HEK293 (cell line): ENCODE data around the gene ITPR2.

Experiments
- CTCF ChIA-PET: fragments of 350-600 bp; formaldehyde crosslinking; extraction: SDS; loops from one replicate; lab custom pipeline; 2021; ENCODE audit warnings: antibody characterized with exemption; lab: Yijun Ruan, JAX
- POLR2A ChIA-PET: fragments of 300-600 bp; formaldehyde crosslinking; extraction: SDS; loops from one replicate; lab custom pipeline; 2020; ENCODE audit warnings: antibody characterized with exemption, inconsistent platforms; lab: Yijun Ruan, JAX
- H3K27ac ChIP-seq: fragments of 200-500 bp; sonication (Bioruptor generic); 2 replicates; pipeline ENCODE4 v1.5.1; 2014; ENCODE audit warnings: low read depth, low read length, control low read depth, inconsistent platforms; ENCODE audit errors: extremely low read depth
- H3K36me3 ChIP-seq, 2 experiments: fragments of 200-500 bp in 1 of 2; sonication (Bioruptor generic) in 1 of 2; 1 replicate in 1 of 2; 2 replicates in 1 of 2; pipeline ENCODE4 v1.5.1; 2014 to 2017; ENCODE audit warnings: inconsistent platforms in 2 of 2, low read length in 2 of 2; ENCODE audit not compliant: control insufficient read depth in 2 of 2, insufficient read depth in 1 of 2
- H3K4me1 ChIP-seq: fragments of 200-500 bp; sonication (Bioruptor generic); 2 replicates; pipeline ENCODE4 v1.5.1; 2014; ENCODE audit warnings: mild to moderate bottlenecking, low read length, inconsistent platforms; ENCODE audit not compliant: control insufficient read depth, insufficient read depth
- H3K4me3 ChIP-seq: 2 replicates; pipeline ENCODE4 v1.5.1; 2011; ENCODE audit warnings: low read depth, mild to moderate bottlenecking, control low read depth, low read length, moderate library complexity
- H3K9me3 ChIP-seq: fragments of 200-500 bp; sonication (Bioruptor generic); 2 replicates; pipeline ENCODE4 v1.5.1; 2014; ENCODE audit warnings: low read depth, low read length, inconsistent platforms; ENCODE audit not compliant: control insufficient read depth, insufficient read depth
- ATF2 ChIP-seq: fragments of 450-650 bp; formaldehyde crosslinking; IDR thresholded peaks from 2 replicates; pipeline ENCODE4 v1.5.1; 2016; ENCODE audit warnings: missing biosample characterization, missing genetic modification characterization, low read depth
- BCL11A ChIP-seq: fragments of 450-650 bp; formaldehyde crosslinking; IDR thresholded peaks from 2 replicates; pipeline ENCODE4 v1.5.1; 2016; ENCODE audit warnings: low read depth, missing biosample characterization, missing genetic modification characterization
- HIC1 ChIP-seq: fragments of 450-650 bp; formaldehyde crosslinking; IDR thresholded peaks from 2 replicates; pipeline ENCODE4 v1.5.1; 2016; ENCODE audit warnings: missing biosample characterization, missing genetic modification characterization
- HOXC10 ChIP-seq: sonication (generic); formaldehyde crosslinking; IDR thresholded peaks from 2 replicates; pipeline ENCODE4 v1.8.1; 2023; ENCODE audit warnings: mild to moderate bottlenecking, missing genetic modification reagents
- KLF1 ChIP-seq: fragments of 450-650 bp; formaldehyde crosslinking; IDR thresholded peaks from 2 replicates; pipeline ENCODE4 v1.5.1; 2016; ENCODE audit warnings: missing biosample characterization, missing genetic modification characterization
- PATZ1 ChIP-seq: fragments of 450-650 bp; formaldehyde crosslinking; IDR thresholded peaks from 2 replicates; pipeline ENCODE4 v1.5.1; 2016; ENCODE audit warnings: missing biosample characterization, missing genetic modification characterization
- SP2 ChIP-seq: fragments of 450-650 bp; formaldehyde crosslinking; IDR thresholded peaks from 2 replicates; pipeline ENCODE4 v1.5.1; 2016; ENCODE audit warnings: missing biosample characterization, missing genetic modification characterization
- SP7 ChIP-seq: fragments of 450-650 bp; formaldehyde crosslinking; IDR thresholded peaks from 2 replicates; pipeline ENCODE4 v1.5.1; 2016; ENCODE audit warnings: missing biosample characterization, missing genetic modification characterization
- YY1 ChIP-seq: fragments of 450-650 bp; formaldehyde crosslinking; IDR thresholded peaks from 2 replicates; pipeline ENCODE4 v1.5.1; 2018; ENCODE audit warnings: missing biosample characterization, missing genetic modification characterization
- ZNF132 ChIP-seq: fragments of 450-650 bp; formaldehyde crosslinking; IDR thresholded peaks from 2 replicates; pipeline ENCODE4 v1.5.1; 2017; ENCODE audit warnings: missing biosample characterization, missing genetic modification characterization, borderline replicate concordance
- ZNF202 ChIP-seq: fragments of 450-650 bp; formaldehyde crosslinking; IDR thresholded peaks from 2 replicates; pipeline ENCODE4 v1.5.1; 2016; ENCODE audit warnings: missing biosample characterization, missing genetic modification characterization, borderline replicate concordance
- ZNF26 ChIP-seq: fragments of 450-650 bp; formaldehyde crosslinking; IDR thresholded peaks from 2 replicates; pipeline ENCODE4 v1.5.1; 2016; ENCODE audit warnings: missing biosample characterization, missing genetic modification characterization
- ZNF362 ChIP-seq: fragments of 450-650 bp; formaldehyde crosslinking; IDR thresholded peaks from 2 replicates; pipeline ENCODE4 v1.5.1; 2016; ENCODE audit warnings: missing biosample characterization, missing genetic modification characterization
- ZNF48 ChIP-seq: fragments of 450-650 bp; formaldehyde crosslinking; IDR thresholded peaks from 2 replicates; pipeline ENCODE4 v1.5.1; 2016; ENCODE audit warnings: missing biosample characterization, missing genetic modification characterization
- ZNF560 ChIP-seq: fragments of 450-650 bp; formaldehyde crosslinking; IDR thresholded peaks from 2 replicates; pipeline ENCODE4 v1.5.1; 2017; ENCODE audit warnings: missing biosample characterization, missing genetic modification characterization, borderline replicate concordance
- ZNF624 ChIP-seq: fragments of 450-650 bp; formaldehyde crosslinking; IDR thresholded peaks from 2 replicates; pipeline ENCODE4 v1.5.1; 2017; ENCODE audit warnings: missing biosample characterization, missing genetic modification characterization
- ZNF777 ChIP-seq: fragments of 450-650 bp; formaldehyde crosslinking; IDR thresholded peaks from 2 replicates; pipeline ENCODE4 v1.5.1; 2017; ENCODE audit warnings: missing biosample characterization, missing genetic modification characterization, borderline replicate concordance
- ZSCAN23 ChIP-seq: fragments of 450-650 bp; formaldehyde crosslinking; IDR thresholded peaks from 2 replicates; pipeline ENCODE4 v1.5.1; 2016; ENCODE audit warnings: missing biosample characterization, missing genetic modification characterization
- ZSCAN4 ChIP-seq: fragments of 450-650 bp; formaldehyde crosslinking; IDR thresholded peaks from 2 replicates; pipeline ENCODE4 v1.5.1; 2017; ENCODE audit warnings: missing biosample characterization, missing genetic modification characterization
- ZXDB ChIP-seq: fragments of 450-650 bp; formaldehyde crosslinking; IDR thresholded peaks from 2 replicates; pipeline ENCODE4 v1.5.1; 2016; ENCODE audit warnings: missing biosample characterization, missing genetic modification characterization

The ITPR2 gene

GRCh38 chr12:26790645-26790994 is 42.4 kb downstream of the ITPR2 start (continued):
- no peak for TF ChIP-seq ZNF26 (tag by site-specific recombination)
- TF ChIP-seq ZSCAN23 (tag by site-specific recombination), result no peak
- TF ChIP-seq SP2 (tag by site-specific recombination), result no peak
- no peak for TF ChIP-seq BCL11A

GRCh38 chr12:26789731-26790644 is 43.0 kb downstream of the ITPR2 start:
- POLR2A ChIA-PET, result no interaction called here
- no peak overlapping the region for H3K4me3 ChIP-seq
- no peaks in the 10 kb centered on the region for H3K36me3 ChIP-seq
- peaks cover 24% of the 10 kb centered on the region for H3K4me1 ChIP-seq
- CTCF ChIA-PET, result interaction anchor here (0.6 to 1.0 kb wide), 2 partner anchors 95 to 1658 kb away, joined by 3 to 4 read pairs; no protein-coding TSS in a partner anchor
- H3K9me3 ChIP-seq, result no peaks in the 10 kb centered on the region
- no peak overlapping the region for H3K27ac ChIP-seq
- TF ChIP-seq ATF2 (tag by site-specific recombination), result no peak
- TF ChIP-seq HIC1 (tag by site-specific recombination), result no peak
- TF ChIP-seq ZNF132 (tag by site-specific recombination), result no peak
- TF ChIP-seq ZSCAN4 (tag by site-specific recombination), result 0 out of 2 replicates have a peak, but pooled peaks have one; percentile 24
- no peak for TF ChIP-seq HOXC10 (CRISPR knock-in tag)
- TF ChIP-seq ZNF202 (tag by site-specific recombination), result no peak

GRCh38 chr12:26786865-26787514 is 46.0 kb downstream of the ITPR2 start:
- Histone ChIP-seq H3K36me3 (no peaks in the 10 kb centered on the region), H3K4me3 (no peak overlapping the region), H3K9me3 (no peaks in the 10 kb centered on the region; the same call in 1 of the 2 replicates), H3K4me1 (peaks cover 17% of the 10 kb centered on the region), H3K27ac (no peak overlapping the region)
- CTCF ChIA-PET, result interaction anchor here (1.0 kb wide), 1 partner anchor 647 kb away, joined by 3 read pairs; no protein-coding TSS in a partner anchor
- POLR2A ChIA-PET, result no interaction called here
- TF ChIP-seq ZNF48 (tag by site-specific recombination), result no peak
- no peak for TF ChIP-seq PATZ1
- no peak for TF ChIP-seq ZNF777 (tag by site-specific recombination)
- no peak for TF ChIP-seq ZXDB (tag by site-specific recombination)
- no peak for TF ChIP-seq KLF1
- TF ChIP-seq ZNF362 (tag by site-specific recombination), result no peak
- no peak for TF ChIP-seq ZNF560 (tag by site-specific recombination)
- TF ChIP-seq ZNF624 (tag by site-specific recombination), result no peak
- peak; percentile 34; the same call in 1 of the 2 replicates for TF ChIP-seq SP7 (tag by site-specific recombination)
- no peak for TF ChIP-seq YY1 (tag by site-specific recombination)
